T-helper 9 cell (primary cell): Measurements from ENCODE around the gene TMEM213.
"Not testable (repeated sequence)": the region's sequence is repeated elsewhere in the genome, so short reads cannot be mapped to it uniquely, and the experiment has no call there.

Experiments
- DNase-seq: peaks from one replicate; pipeline ENCODE4 v3.0.0-alpha.2; 2020
- total RNA-seq, 2 donors: gene quantifications; one replicate each; lab custom pipeline; 2026; lab: John Stamatoyannopoulos, UW

Gene TMEM213
- 0 reads per million in 2 donors for total RNA-seq

GRCh38 chr7:138797715-138798320 lies at the start of gene TMEM213, which contains the start of gene ATP6V0A4:
Gene TMEM213 (plus strand): TSS chr7:138797994. CDS start chr7:138798105, 111 bp downstream.
Gene ATP6V0A4 (minus strand): TSS chr7:138798196. CDS start chr7:138771247, 26,949 bp downstream.
- DNase-seq: no peak

- DNase-seq: no peak
These were observed 49.1 kb upstream of the TMEM213 start for GRCh38 chr7:138748666-138749065.

- DNase-seq: no peak
These were observed 47.8 kb upstream of the TMEM213 start for GRCh38 chr7:138749960-138750359.

- DNase-seq: no peak
These were observed 47.3 kb upstream of the TMEM213 start for GRCh38 chr7:138750473-138750872.

DNA sequence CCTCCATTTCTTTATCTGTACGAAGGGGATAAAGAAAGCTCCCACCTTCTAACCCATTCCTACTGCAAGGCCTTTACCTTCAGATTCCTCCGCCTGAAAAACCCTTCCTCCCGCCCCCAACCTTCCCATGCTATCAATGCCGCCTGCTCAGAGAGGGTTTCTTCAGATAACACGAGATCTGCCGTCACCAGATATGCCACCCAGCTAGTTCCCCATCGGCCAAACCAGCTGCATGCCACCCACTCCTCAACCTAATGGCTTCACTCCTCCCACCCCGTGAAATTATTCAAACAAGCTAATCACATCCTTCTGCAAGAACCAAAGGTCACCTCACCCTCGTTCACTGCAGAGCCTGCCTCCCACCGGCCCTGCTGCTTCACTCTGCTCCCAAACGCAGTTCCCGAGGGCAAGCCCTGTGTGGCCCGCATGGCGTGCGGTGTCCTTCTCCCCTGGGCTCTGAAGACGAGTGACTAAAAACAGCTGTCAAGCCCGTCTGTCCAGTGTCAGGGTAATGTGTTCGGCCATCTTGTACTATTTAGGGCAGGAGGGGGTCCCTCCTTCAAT lies 46.8 kb upstream of the TMEM213 start:
- no peak for DNase-seq

- DNase-seq: peak; percentile 83
These were observed 45.2 kb upstream of the TMEM213 start for GRCh38 chr7:138752518-138753149.

GRCh38 chr7:138753150-138753518 lies 44.7 kb upstream of the TMEM213 start:
- DNase-seq: no peak

DNA sequence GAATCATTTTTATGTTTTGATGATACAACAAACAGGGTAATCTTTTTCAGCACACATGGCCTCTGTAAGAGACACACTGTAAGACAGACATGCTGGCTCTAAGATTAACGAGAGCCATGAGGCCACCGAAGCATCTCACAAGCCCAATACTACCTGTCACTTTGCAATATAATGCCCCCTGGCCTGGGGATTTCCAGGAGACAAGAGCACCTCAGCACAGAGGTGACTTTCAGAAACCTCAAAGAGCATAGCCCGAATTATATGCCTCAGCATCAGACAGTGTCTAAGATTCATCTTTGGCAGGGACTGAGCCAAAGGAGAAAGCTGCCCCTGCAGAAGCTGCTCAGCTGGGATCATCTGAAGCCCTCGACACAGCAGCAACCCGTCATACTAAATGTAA lies 44.2 kb upstream of the TMEM213 start:
- no peak for DNase-seq

GRCh38 chr7:138755331-138755747 lies 42.5 kb upstream of the TMEM213 start:
- no peak for DNase-seq

DNA sequence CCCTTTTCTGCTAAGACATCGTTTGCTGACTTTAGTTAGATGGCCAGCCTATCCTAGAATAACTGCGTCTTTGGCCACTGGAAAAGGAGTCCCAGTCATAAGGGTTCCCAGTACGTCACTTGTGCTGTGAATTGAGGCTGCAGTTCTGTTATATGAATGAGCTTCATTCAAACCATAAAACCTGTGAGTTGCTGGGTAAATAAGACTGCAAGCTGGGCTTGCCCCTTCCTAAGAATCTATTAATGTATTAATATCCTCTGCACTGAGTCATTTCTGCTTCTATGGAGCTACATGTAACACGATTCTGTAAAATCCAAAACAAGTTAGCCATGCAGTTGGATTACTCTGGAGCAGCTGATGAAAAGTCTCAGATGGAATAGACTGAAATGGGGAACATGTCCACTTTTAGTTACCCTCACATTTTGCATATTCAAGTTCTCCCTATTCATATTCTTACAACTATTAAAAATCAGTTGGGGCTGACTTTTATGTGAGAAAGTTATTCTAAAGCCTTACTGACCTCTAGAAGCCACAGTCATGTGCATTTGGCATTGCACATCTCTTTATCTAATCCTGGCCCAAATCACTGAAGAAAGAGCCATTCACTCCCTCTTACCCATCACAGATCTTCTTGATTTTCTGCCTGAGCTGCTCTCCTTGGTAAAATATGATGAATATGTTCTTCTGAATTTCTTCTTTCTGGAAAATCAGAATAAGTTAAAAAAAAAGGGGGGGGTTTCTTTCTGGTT lies 41.8 kb upstream of the TMEM213 start:
- no peak for DNase-seq

- no peak for DNase-seq
These were observed 41.1 kb upstream of the TMEM213 start for GRCh38 chr7:138756591-138757242.

GRCh38 chr7:138768241-138768640 lies 29.6 kb upstream of the TMEM213 start:
- DNase-seq: no peak

- DNase-seq: no peak
These were observed 26.9 kb upstream of the TMEM213 start for GRCh38 chr7:138770904-138771303.

DNA sequence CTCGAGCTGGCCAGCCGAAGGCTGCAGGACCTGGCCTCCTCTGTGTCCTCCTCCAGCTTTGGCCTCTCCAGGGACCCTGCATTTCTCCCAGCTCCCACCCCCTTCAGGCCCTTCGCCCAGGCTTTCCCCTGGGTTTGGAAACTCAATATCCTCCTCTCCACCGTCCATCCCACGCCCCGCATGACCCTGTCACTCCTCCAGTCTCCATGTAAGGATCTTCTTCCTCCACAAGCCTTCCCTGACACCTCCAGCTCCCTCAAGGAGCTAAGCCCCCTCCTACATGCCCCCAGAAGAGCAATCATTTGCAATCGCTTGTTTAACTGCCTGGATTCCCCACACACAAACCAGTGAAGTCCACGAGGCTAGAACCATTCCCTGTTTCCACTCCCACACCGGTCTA lies 24.6 kb upstream of the TMEM213 start:
- no peak for DNase-seq

GRCh38 chr7:138773817-138774216 lies 24.0 kb upstream of the TMEM213 start:
- no peak for DNase-seq

DNA sequence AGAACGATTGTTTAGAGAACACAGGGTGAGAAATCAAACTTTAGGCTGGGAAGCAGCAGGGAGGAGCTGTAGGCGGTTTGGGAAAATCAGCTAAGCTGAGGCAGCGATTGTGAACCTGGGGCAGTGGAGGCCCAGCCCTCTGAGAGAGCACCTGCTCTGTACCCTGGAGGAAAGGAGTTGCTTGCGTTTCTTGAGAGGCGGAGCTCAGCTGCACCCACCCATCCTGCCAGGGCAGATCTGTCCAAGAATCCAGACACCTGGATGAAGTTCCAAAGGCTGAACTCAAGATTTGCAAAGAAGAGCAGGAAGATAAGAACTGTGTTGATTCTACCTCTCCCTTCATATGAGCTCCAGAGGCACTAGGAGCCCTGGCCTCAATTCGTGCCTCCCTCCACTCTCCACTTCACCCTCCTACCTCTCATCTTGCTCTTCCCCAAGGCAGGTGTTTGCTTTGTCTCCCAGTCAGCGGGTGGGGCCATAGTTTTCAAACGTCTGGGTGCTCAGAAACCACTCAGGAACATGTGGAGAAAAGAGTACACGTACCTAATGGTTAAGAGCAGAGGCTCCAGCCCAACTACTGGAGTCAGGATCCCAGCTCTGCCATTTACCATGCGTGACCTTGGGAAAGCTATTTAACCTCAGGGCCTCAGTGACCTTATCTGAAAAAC lies 21.5 kb upstream of the TMEM213 start:
- DNase-seq: no peak

- DNase-seq: no peak
These were observed 16.8 kb upstream of the TMEM213 start for GRCh38 chr7:138781004-138781403.

- no peak for DNase-seq
These were observed 13.1 kb upstream of the TMEM213 start for GRCh38 chr7:138784692-138785091.

- no peak for DNase-seq
These were observed 12.0 kb upstream of the TMEM213 start for GRCh38 chr7:138785587-138786437.

GRCh38 chr7:138796038-138796615 lies 1.7 kb upstream of the TMEM213 start:
- DNase-seq: no peak

DNA sequence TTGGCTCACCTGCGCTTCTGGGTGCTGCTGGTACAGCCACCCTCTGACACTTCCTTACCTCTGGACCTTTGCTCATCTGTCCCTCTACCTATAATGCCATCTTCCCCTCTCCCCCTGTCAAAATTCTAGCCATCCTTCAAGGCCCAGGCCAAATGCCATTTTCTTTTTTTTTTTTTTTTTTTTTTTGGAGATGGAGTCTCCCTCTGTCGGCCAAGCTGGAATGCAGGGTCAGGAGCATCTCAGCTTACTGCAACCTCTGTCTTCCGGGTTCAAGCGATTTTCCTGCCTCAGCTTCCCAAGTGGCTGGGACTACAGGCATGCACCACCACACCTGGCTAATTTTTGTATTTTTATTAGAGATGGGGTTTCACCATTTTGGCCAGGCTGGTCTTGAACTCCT lies 748 bp upstream of the TMEM213 start:
- DNase-seq: not testable (repeated sequence)
